ENCODE measurements around the gene STK33.
A peak's percentile ranks its signal among the peaks of the same experiment; 100 is the strongest.

The STK33 gene

DNA sequence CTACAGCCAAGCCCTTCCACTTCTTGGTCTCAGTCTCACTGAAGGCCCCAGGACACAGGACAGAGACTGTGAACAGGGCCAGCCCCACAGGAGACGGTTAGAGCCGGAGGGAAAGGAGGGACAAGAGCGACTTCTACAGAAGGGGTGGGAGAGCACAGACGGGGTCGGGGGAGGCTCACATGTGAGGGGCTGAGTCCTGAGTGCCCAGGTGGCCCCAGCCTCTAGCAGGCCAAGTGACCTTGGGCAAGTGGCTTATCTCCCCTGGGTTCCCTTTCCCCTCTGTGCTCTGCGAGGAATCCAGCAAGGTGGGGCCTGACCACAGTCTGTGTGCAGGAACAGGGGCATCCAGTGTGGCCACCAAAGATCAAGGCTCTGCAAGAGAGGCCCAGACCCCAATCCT is 227.7 kb downstream of the STK33 start:
- Histone ChIP-seq H3K27ac (ENCODE audit: low read depth, low read length, poor library complexity, severe bottlenecking) (no peak overlapping the region), H2AFZ (ENCODE audit: low read length) (no peak overlapping the region), H3K4me2 (ENCODE audit: low read length) (no peak overlapping the region), H3K9me3 (ENCODE audit: low read length) (no peaks in the 10 kb centered on the region), H3F3A (ENCODE audit: insufficient read depth, low read length) (no peaks in the 10 kb centered on the region), H3K9ac (ENCODE audit: low read length) (no peak overlapping the region), H3K4me1 (ENCODE audit: insufficient read depth, low read length, severe bottlenecking) (no peaks in the 10 kb centered on the region), H4K20me1 (ENCODE audit: insufficient read depth, low read length) (no peaks in the 10 kb centered on the region), H3K27me3 (ENCODE audit: insufficient read depth, low read length) (no peaks in the 10 kb centered on the region), H3K4me3 (ENCODE audit: low read depth, low read length, poor library complexity, severe bottlenecking) (no peak overlapping the region), H3K36me3 (ENCODE audit: insufficient read depth, low read length) (no peaks in the 10 kb centered on the region), H3K79me2 (ENCODE audit: insufficient read depth, low read length) (no peaks in the 10 kb centered on the region), H3K9me2 (ENCODE audit: low read depth, low read length) (no peaks in the 10 kb centered on the region)
- TF ChIP-seq EZH2 (IDR thresholded peaks at IDR 0.05; ENCODE audit: borderline replicate concordance, low read length) = no peak
- TF ChIP-seq, protein P1, sequence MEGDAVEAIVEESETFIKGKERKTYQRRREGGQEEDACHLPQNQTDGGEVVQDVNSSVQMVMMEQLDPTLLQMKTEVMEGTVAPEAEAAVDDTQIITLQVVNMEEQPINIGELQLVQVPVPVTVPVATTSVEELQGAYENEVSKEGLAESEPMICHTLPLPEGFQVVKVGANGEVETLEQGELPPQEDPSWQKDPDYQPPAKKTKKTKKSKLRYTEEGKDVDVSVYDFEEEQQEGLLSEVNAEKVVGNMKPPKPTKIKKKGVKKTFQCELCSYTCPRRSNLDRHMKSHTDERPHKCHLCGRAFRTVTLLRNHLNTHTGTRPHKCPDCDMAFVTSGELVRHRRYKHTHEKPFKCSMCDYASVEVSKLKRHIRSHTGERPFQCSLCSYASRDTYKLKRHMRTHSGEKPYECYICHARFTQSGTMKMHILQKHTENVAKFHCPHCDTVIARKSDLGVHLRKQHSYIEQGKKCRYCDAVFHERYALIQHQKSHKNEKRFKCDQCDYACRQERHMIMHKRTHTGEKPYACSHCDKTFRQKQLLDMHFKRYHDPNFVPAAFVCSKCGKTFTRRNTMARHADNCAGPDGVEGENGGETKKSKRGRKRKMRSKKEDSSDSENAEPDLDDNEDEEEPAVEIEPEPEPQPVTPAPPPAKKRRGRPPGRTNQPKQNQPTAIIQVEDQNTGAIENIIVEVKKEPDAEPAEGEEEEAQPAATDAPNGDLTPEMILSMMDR (IDR thresholded peaks at IDR 0.05; ENCODE audit: low read length) = no peak

DNA sequence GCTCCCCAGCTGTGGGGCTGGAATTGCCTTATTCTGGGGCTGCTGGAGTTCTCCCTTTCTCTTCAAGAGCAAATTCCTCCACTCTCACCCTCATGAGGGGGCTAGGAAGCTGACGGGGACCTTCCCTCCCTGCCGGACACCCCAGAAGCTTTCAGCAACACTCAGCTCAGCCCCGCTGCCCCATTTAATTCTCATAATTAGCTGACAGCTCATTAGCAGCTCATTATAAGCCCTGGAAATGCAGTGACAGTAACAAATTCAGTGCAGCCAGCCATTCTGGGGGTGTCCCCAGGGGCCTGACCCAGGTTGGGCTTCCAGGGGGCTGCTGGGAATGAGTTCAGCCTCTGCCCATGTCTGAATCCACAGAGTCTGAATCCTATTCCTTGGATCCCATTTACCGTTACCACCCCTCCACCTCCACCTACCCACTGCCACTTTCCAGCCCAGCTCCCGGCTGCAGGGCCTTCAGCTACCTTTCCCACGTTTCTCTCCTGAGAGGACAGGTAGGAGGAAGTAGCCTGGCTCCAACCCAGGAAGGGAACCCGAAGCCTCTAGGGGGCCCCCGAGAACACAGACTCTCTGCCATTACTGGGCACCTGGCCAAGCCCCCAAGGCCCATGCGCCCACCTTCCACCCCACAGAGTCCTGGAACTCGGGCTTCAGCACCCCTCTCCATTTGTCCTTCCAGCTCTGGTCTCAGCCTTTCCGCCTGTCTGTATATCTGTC is 228.6 kb downstream of the STK33 start:
- Histone ChIP-seq H3F3A (ENCODE audit: insufficient read depth, low read length) (no peaks in the 10 kb centered on the region), H3K9ac (ENCODE audit: low read length) (no peak overlapping the region), H4K20me1 (ENCODE audit: insufficient read depth, low read length) (no peaks in the 10 kb centered on the region), H3K4me2 (ENCODE audit: low read length) (no peak overlapping the region), H2AFZ (ENCODE audit: low read length) (no peak overlapping the region), H3K4me3 (ENCODE audit: low read depth, low read length, poor library complexity, severe bottlenecking) (no peak overlapping the region), H3K9me2 (ENCODE audit: low read depth, low read length) (no peaks in the 10 kb centered on the region), H3K79me2 (ENCODE audit: insufficient read depth, low read length) (no peaks in the 10 kb centered on the region), H3K36me3 (ENCODE audit: insufficient read depth, low read length) (no peaks in the 10 kb centered on the region), H3K9me3 (ENCODE audit: low read length) (no peaks in the 10 kb centered on the region), H3K27ac (ENCODE audit: low read depth, low read length, poor library complexity, severe bottlenecking) (no peak overlapping the region), H3K4me1 (ENCODE audit: insufficient read depth, low read length, severe bottlenecking) (no peaks in the 10 kb centered on the region), H3K27me3 (ENCODE audit: insufficient read depth, low read length) (no peaks in the 10 kb centered on the region)
- TF ChIP-seq EZH2 (IDR thresholded peaks at IDR 0.05; ENCODE audit: borderline replicate concordance, low read length) = no peak
- TF ChIP-seq, protein P1 (IDR thresholded peaks at IDR 0.05; ENCODE audit: low read length) = peak; percentile 33

DNA sequence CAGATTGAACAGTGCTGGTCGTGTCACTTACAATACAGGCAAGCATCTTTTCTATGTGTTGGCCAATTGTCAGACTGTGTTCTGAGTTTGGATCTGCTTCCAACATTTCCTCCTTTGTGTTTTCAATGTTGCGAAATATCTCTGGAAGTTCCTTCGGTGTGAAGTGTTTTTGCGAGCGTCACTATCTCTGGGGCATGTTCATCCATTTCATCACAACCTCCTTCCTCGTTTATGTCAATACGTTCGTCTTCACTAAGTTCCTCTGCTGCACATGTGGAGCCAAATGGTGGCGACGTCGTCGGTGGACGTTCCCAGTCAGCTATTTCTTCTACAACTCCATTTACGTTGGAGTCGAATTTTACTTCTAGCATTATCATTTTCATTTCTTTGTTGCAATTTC is 230.1 kb downstream of the STK33 start:
- H3K9ac ChIP-seq (ENCODE audit: low read length) = no peak overlapping the region
- H3K79me2 ChIP-seq (ENCODE audit: insufficient read depth, low read length) = no peaks in the 10 kb centered on the region
- no peaks in the 10 kb centered on the region for H3K4me1 ChIP-seq (ENCODE audit: insufficient read depth, low read length, severe bottlenecking)
- H3K9me2 ChIP-seq (ENCODE audit: low read depth, low read length) = no peaks in the 10 kb centered on the region
- no peak overlapping the region for H3K4me2 ChIP-seq (ENCODE audit: low read length)
- H3K4me3 ChIP-seq (ENCODE audit: low read depth, low read length, poor library complexity, severe bottlenecking) = no peak overlapping the region
- H4K20me1 ChIP-seq (ENCODE audit: insufficient read depth, low read length) = no peaks in the 10 kb centered on the region
- H3K27me3 ChIP-seq (ENCODE audit: insufficient read depth, low read length) = peaks cover 3% of the 10 kb centered on the region; the same call in 1 of the 2 replicates
- H3K27ac ChIP-seq (ENCODE audit: low read depth, low read length, poor library complexity, severe bottlenecking) = no peak overlapping the region
- no peak overlapping the region for H2AFZ ChIP-seq (ENCODE audit: low read length)
- no peaks in the 10 kb centered on the region for H3F3A ChIP-seq (ENCODE audit: insufficient read depth, low read length)
- TF ChIP-seq EZH2 (IDR thresholded peaks at IDR 0.05; ENCODE audit: borderline replicate concordance, low read length) = no peak
- TF ChIP-seq, protein P1 (IDR thresholded peaks at IDR 0.05; ENCODE audit: low read length) = no peak
- no peaks in the 10 kb centered on the region for H3K36me3 ChIP-seq (ENCODE audit: insufficient read depth, low read length)
- H3K9me3 ChIP-seq (ENCODE audit: low read length) = no peaks in the 10 kb centered on the region
